ENCODE measurements around the gene MFSD11.

MFSD11 gene

DNA sequence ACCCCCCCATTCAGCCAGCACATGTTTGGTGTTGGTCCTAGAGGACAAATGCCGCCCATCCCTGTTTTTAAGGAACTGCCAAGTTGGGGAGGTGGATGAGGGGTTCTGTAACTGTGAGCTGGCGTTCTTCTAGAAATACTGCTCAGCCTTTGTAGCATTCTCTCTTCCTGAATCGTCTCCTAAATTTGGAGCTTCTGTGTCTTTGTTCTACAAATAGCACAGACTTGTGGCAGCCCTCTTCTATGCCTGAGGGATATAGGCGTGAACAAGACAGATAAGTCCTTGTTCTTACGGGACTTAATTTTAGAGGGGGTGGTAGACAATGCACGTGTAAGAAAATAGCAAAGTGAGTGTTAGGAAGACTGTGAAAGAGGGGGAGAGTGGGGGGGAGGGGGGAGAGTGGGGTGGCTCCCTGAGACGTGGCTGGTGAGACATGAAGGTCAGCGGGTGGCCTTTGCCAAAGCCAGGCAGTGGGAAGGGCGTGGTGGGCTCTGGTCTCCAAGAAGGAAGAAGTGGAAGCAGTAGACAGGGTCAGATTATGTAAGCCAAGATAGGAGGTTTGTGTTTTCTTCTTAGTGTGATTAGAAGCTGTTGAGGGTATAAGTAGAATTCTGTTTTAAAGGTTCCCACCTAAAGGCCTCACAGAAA is 9.9 kb downstream of the MFSD11 start:
- Histone ChIP-seq H3K36me3 (ENCODE audit: insufficient read depth, low read length) (peaks cover 35% of the 10 kb centered on the region), H3K9ac (ENCODE audit: insufficient read length) (no peak overlapping the region), H3K4me3 (no peak overlapping the region), H3K9me3 (ENCODE audit: low read depth, low read length) (no peaks in the 10 kb centered on the region), H3K27ac (no peak overlapping the region)
- DNase-seq (ENCODE audit: low read depth, low spot score): no peak
- no peak for TF ChIP-seq POLR2AphosphoS5 (IDR thresholded peaks at IDR 0.05; ENCODE audit: borderline replicate concordance, low read depth, low read length)
- TF ChIP-seq FOXP2 (optimal IDR thresholded peaks at IDR 0.05; ENCODE audit: control extremely low read depth, extremely low read length, insufficient read depth): no peak
- no peak for TF ChIP-seq EZH2 (IDR thresholded peaks at IDR 0.05)

DNA sequence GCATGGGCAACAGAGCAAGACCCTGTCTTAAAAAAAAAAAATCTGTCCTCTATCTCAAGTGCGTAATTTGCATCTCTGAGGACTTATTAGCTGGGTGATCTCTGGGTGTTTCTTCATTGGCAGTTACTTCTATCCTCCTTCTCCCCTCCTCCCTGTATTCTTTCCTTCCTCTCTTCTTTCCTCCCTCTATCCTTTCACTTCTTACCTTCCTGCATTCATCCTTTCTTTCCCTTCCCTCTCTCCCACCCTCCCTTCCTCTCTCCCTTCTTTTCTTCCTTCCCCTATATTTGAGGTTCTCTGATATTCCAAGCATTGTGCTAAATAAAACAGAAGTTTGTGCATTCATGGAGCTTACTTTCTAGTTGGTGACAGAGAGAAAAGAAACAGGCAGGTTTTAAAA is 10.7 kb downstream of the MFSD11 start:
- TF ChIP-seq POLR2AphosphoS5 (IDR thresholded peaks at IDR 0.05; ENCODE audit: borderline replicate concordance, low read depth, low read length): no peak
- Histone ChIP-seq H3K36me3 (ENCODE audit: insufficient read depth, low read length) (peaks cover 29% of the 10 kb centered on the region), H3K9me3 (ENCODE audit: low read depth, low read length) (no peaks in the 10 kb centered on the region), H3K9ac (ENCODE audit: insufficient read length) (no peak overlapping the region), H3K27ac (no peak overlapping the region), H3K4me3 (no peak overlapping the region)
- no peak for DNase-seq (ENCODE audit: low read depth, low spot score)

DNA sequence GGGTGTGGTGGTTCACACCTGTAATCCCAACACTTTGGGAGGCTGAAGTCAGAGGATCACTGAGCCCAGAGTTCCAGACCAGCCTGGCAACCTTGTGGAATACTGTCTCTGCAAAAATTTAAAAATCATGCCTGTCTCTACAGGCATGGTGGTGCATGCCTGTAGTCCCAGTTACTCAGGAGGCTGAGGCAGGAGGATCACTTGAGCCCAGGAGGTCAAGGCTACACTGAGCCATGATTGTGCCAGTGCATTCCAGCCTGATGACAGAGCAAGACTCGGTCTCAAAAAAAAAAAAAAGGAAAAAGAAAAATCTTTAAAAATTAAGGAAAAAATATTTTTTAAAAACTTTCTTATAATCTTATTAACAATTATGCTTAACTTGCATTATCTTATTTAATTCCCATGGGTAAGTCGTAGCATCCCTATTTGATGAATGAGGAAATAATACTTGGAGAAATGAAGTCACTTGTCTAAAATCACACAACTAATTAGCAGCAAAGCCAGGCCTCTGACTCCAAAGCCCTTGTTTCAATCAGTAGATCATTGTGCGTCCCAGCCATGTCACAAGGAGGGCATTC is 13.6 kb downstream of the MFSD11 start:
- Histone ChIP-seq H3K9ac (ENCODE audit: insufficient read length) (no peak overlapping the region), H3K27ac (no peak overlapping the region), H3K36me3 (ENCODE audit: insufficient read depth, low read length) (peaks cover 7% of the 10 kb centered on the region), H3K4me3 (no peak overlapping the region), H3K9me3 (ENCODE audit: low read depth, low read length) (no peaks in the 10 kb centered on the region)
- no peak for TF ChIP-seq POLR2AphosphoS5 (IDR thresholded peaks at IDR 0.05; ENCODE audit: borderline replicate concordance, low read depth, low read length)
- TF ChIP-seq FOXP2 (optimal IDR thresholded peaks at IDR 0.05; ENCODE audit: control extremely low read depth, extremely low read length, insufficient read depth): no peak
- TF ChIP-seq EZH2 (IDR thresholded peaks at IDR 0.05): no peak
- no peak for DNase-seq (ENCODE audit: low read depth, low spot score)

DNA sequence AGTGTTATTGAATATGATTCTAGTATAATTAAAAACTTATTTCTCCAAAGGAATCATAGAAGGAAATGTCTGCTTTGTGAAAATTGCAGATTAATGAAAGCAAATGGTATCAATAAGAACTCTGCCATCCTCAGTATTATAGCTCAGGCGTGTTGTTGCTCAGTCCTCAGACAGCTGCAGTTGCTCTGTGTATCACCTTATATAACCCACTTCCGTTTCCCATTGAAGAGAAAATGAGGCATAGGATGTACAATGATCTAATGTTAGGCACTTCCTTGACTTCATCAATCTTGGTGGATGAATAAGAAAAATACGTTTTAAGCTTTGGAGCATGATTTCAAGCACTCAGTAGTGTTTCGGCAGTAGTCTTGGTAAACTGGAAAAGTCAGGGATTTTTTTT is 14.1 kb downstream of the MFSD11 start:
- no peak overlapping the region for H3K4me3 ChIP-seq
- peaks cover 9% of the 10 kb centered on the region; the same call in 1 of the 2 replicates for H3K36me3 ChIP-seq (ENCODE audit: insufficient read depth, low read length)
- H3K9ac ChIP-seq (ENCODE audit: insufficient read length): no peak overlapping the region
- no peak for DNase-seq (ENCODE audit: low read depth, low spot score)
- TF ChIP-seq FOXP2 (optimal IDR thresholded peaks at IDR 0.05; ENCODE audit: control extremely low read depth, extremely low read length, insufficient read depth) (no peak), POLR2AphosphoS5 (IDR thresholded peaks at IDR 0.05; ENCODE audit: borderline replicate concordance, low read depth, low read length) (no peak), EZH2 (IDR thresholded peaks at IDR 0.05) (no peak)
- H3K9me3 ChIP-seq (ENCODE audit: low read depth, low read length): no peaks in the 10 kb centered on the region
- no peak overlapping the region for H3K27ac ChIP-seq

DNA sequence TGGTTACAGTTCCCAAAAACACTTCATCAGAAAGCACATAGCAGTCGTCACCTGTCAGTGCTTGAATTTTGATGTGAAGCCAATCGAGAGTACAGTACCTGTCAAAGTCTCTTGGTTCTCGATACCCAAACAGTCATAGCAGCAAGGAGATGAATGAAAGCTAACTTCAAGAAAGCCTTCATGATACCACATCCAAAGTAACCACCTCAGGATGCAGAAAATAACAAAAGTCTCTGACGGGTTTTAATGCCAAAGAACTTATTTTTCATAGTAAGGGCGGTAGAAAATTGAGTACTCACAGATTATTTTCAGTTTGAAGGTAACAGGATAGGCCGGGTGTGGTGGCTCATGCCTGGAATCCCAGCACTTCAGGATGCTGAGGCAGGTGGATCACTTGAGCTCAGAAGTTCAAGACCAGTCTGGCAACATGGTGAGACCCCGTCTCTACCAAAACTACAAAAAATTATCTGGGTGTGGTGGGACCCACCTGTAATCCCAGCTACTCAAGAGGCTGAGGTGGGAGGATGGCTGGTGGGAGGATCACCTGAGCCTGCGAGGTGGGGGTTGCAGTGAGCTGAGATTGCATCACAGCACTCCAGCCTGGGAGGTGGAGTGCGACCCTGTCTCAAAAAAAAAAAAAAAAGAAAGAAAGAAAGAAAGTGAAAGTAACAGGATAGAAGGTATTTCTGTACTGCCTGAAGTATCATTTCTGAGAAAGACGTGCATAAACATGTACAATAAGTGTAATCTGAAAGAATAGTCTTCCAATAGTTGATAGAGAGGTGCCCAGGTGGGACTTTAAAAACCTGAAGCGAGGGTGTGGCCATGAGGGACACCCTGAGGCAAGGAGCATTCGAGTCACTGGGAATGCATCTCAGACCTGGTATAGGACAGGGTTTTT is 15.4 kb downstream of the MFSD11 start:
- TF ChIP-seq FOXP2 (optimal IDR thresholded peaks at IDR 0.05; ENCODE audit: control extremely low read depth, extremely low read length, insufficient read depth) (no peak), POLR2AphosphoS5 (IDR thresholded peaks at IDR 0.05; ENCODE audit: borderline replicate concordance, low read depth, low read length) (no peak), EZH2 (IDR thresholded peaks at IDR 0.05) (no peak)
- H3K36me3 ChIP-seq (ENCODE audit: insufficient read depth, low read length): peaks cover 13% of the 10 kb centered on the region; the same call in 1 of the 2 replicates
- DNase-seq (ENCODE audit: low read depth, low spot score): no peak
- no peak overlapping the region for H3K27ac ChIP-seq
- no peak overlapping the region for H3K4me3 ChIP-seq
- H3K9me3 ChIP-seq (ENCODE audit: low read depth, low read length): no peaks in the 10 kb centered on the region
- no peak overlapping the region for H3K9ac ChIP-seq (ENCODE audit: insufficient read length)

DNA sequence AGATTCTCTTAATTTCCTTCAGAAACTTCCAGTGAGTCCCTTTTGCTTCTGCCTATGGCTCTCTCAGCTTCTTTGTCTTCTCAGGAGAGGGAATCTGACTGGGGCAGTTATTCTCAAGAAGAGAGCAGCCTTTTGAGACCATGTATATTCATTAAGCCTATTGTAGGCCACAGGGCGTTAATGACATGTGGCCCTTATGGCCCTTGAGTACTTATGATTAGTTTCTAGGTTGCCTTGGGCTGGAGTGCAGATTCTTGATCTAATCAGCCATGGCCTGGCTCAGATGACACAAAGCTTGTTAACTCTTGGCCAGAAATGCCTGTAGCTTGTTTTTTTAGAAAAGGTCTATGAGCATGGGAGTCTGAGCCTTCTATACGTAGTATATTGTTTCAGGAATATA is 17.4 kb downstream of the MFSD11 start:
- Histone ChIP-seq H3K9me3 (ENCODE audit: low read depth, low read length) (no peaks in the 10 kb centered on the region), H3K9ac (ENCODE audit: insufficient read length) (no peak overlapping the region), H3K36me3 (ENCODE audit: insufficient read depth, low read length) (peaks cover 13% of the 10 kb centered on the region; the same call in 1 of the 2 replicates), H3K27ac (no peak overlapping the region), H3K4me3 (no peak overlapping the region)
- no peak for DNase-seq (ENCODE audit: low read depth, low spot score)
- TF ChIP-seq POLR2AphosphoS5 (IDR thresholded peaks at IDR 0.05; ENCODE audit: borderline replicate concordance, low read depth, low read length) (no peak), FOXP2 (optimal IDR thresholded peaks at IDR 0.05; ENCODE audit: control extremely low read depth, extremely low read length, insufficient read depth) (no peak), EZH2 (IDR thresholded peaks at IDR 0.05) (no peak)

DNA sequence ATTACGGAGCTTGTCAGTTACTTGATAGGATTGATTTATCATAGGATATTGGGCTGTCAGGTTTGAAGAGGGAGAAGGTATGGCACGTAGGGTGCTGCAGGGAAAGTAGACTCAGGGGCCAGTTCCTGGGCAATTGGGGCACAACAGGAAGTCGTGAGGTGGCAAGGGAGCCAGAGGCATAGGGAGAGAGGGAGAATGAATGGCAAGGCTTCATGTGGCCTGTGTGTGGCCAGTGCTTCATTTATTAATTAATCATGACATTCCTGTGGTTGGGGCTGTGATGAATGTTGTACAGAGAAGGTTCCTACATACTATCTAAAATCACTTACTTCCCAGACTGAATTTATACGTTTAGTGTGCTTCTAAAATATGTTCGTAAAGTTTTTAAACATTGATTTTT is 19.3 kb downstream of the MFSD11 start:
- H3K36me3 ChIP-seq (ENCODE audit: insufficient read depth, low read length): peaks cover 13% of the 10 kb centered on the region; the same call in 1 of the 2 replicates
- no peak overlapping the region for H3K27ac ChIP-seq
- H3K4me3 ChIP-seq: no peak overlapping the region
- no peaks in the 10 kb centered on the region for H3K9me3 ChIP-seq (ENCODE audit: low read depth, low read length)
- H3K9ac ChIP-seq (ENCODE audit: insufficient read length): no peak overlapping the region
- DNase-seq (ENCODE audit: low read depth, low spot score): no peak
- no peak for TF ChIP-seq EZH2 (IDR thresholded peaks at IDR 0.05)

DNA sequence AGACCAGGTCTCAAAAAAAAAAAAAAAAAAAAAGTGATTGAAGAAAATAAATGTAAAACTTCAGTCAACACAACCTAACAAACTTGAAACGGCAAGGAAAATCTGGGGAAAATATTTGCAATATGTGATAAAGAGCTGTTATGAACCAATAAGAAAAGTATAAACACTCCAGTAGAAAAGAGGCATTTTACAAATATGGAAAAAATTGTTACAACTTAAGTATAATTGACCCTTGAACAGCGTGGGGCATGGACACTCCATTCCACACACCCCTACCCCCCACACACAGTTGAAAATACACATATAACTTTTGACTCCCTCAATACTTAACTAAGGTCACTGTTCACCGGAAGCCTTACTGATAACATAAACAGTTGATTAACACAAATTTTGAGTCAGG is 20.7 kb downstream of the MFSD11 start:
- no peaks in the 10 kb centered on the region for H3K9me3 ChIP-seq (ENCODE audit: low read depth, low read length)
- DNase-seq (ENCODE audit: low read depth, low spot score): no peak
- H3K27ac ChIP-seq: no peak overlapping the region
- peaks cover 13% of the 10 kb centered on the region; the same call in 1 of the 2 replicates for H3K36me3 ChIP-seq (ENCODE audit: insufficient read depth, low read length)
- TF ChIP-seq EZH2 (IDR thresholded peaks at IDR 0.05) (no peak), POLR2AphosphoS5 (IDR thresholded peaks at IDR 0.05; ENCODE audit: borderline replicate concordance, low read depth, low read length) (no peak), FOXP2 (optimal IDR thresholded peaks at IDR 0.05; ENCODE audit: control extremely low read depth, extremely low read length, insufficient read depth) (no peak)
- no peak overlapping the region for H3K4me3 ChIP-seq
- no peak overlapping the region for H3K9ac ChIP-seq (ENCODE audit: insufficient read length)

All from SK-N-MC (cell line).